GM23338 (cell line): Measurements from ENCODE around the gene OR2A42. TPM values are rescaled to one million over a fixed set of nuclear protein-coding genes. Genes with fewer than 3 reads are reported as not detected.
"Not testable (repeated sequence)": the region's sequence is repeated elsewhere in the genome, so short reads cannot be mapped to it uniquely, and the experiment has no call there.

Source experiments
- ATAC-seq: fragments of 200-7000 bp; cut with Tn5 transposase; 3 replicates; pipeline ENCODE4 v1.9.1; 2020
- DNase-seq: peaks from one replicate; pipeline ENCODE4 v3.0.0-alpha.2; 2015; ENCODE audit warnings: low spot score
- H2AFZ ChIP-seq: fragments of 200-600 bp; sonication (generic); 2 replicates; pipeline ENCODE4 v1.8.0; 2016; ENCODE audit warnings: antibody characterized with exemption, mild to moderate bottlenecking, moderate library complexity
- H3F3A ChIP-seq: fragments of 200-600 bp; sonication (generic); replicated peaks from 2 replicates; pipeline ENCODE4 v1.8.0; 2017; ENCODE audit warnings: antibody characterized with exemption, mixed run types, low read depth
- H3K27ac ChIP-seq: fragments of 200-600 bp; sonication (generic); 2 replicates; pipeline ENCODE4 v1.6.1; 2016; ENCODE audit warnings: low read depth
- H3K27me3 ChIP-seq: fragments of 200-600 bp; sonication (generic); 2 replicates; pipeline ENCODE4 v1.8.0; 2016; ENCODE audit warnings: mild to moderate bottlenecking, mixed run types, moderate library complexity; ENCODE audit not compliant: insufficient read depth
- H3K36me3 ChIP-seq: fragments of 200-600 bp; sonication (generic); 2 replicates; pipeline ENCODE4 v1.8.0; 2016; ENCODE audit warnings: mild to moderate bottlenecking; ENCODE audit not compliant: insufficient read depth
- H3K4me1 ChIP-seq: fragments of 200-600 bp; sonication (generic); 2 replicates; pipeline ENCODE4 v1.8.0; 2016; ENCODE audit warnings: mild to moderate bottlenecking, moderate library complexity; ENCODE audit not compliant: insufficient read depth
- H3K4me2 ChIP-seq: fragments of 200-600 bp; sonication (generic); 2 replicates; pipeline ENCODE4 v1.7.1; 2017; ENCODE audit warnings: mixed run types
- H3K4me3 ChIP-seq: fragments of 200-600 bp; sonication (generic); 2 replicates; pipeline ENCODE4 v1.6.1; 2016; ENCODE audit warnings: mixed run types
- H3K79me2 ChIP-seq: fragments of 200-600 bp; sonication (generic); replicated peaks from 2 replicates; pipeline ENCODE4 v1.8.0; 2017; ENCODE audit warnings: mild to moderate bottlenecking; ENCODE audit not compliant: insufficient read depth
- H3K9me2 ChIP-seq: fragments of 200-600 bp; sonication (generic); 2 replicates; pipeline ENCODE4 v1.8.0; 2017; ENCODE audit not compliant: insufficient read depth
- H4K20me1 ChIP-seq: fragments of 200-600 bp; sonication (generic); replicated peaks from 2 replicates; pipeline ENCODE4 v1.8.0; 2017; ENCODE audit warnings: mild to moderate bottlenecking; ENCODE audit not compliant: insufficient read depth
- H3K27ac Mint-ChIP-seq: 2 replicates; pipeline ENCODE4 v1.8.0; 2020; ENCODE audit warnings: inconsistent platforms, mild to moderate bottlenecking, moderate library complexity, mixed read lengths
- H3K27me3 Mint-ChIP-seq: 3 replicates; pipeline ENCODE4 v1.8.0; 2022; ENCODE audit warnings: low read depth, mild to moderate bottlenecking, moderate library complexity, mixed read lengths, inconsistent platforms; ENCODE audit not compliant: insufficient read depth, poor library complexity
- H3K36me3 Mint-ChIP-seq: 3 replicates; pipeline ENCODE4 v1.8.0; 2021; ENCODE audit warnings: low read depth, mild to moderate bottlenecking, inconsistent platforms, moderate library complexity, mixed read lengths
- H3K4me1 Mint-ChIP-seq: 3 replicates; pipeline ENCODE4 v1.8.0; 2020; ENCODE audit warnings: mild to moderate bottlenecking, inconsistent platforms, mixed read lengths
- H3K4me3 Mint-ChIP-seq: 3 replicates; pipeline ENCODE4 v1.8.0; 2021; ENCODE audit warnings: moderate library complexity, mild to moderate bottlenecking, inconsistent platforms, mixed read lengths
- H3K9me3 Mint-ChIP-seq: 3 replicates; pipeline ENCODE4 v1.8.0; 2020; ENCODE audit warnings: moderate library complexity, mild to moderate bottlenecking, inconsistent platforms, mixed read lengths
- polyA plus RNA-seq: library from polyadenylated mRNA; unstranded; fragments of >200 nt; fragmentation: Nextera tagmentation; extraction: Ambion mirVana; gene quantifications from 2 replicates; pipeline ENCODE4 v1.2.1, GENCODE V29; 2016
- total RNA-seq: library from RNA; depleted of rRNA; stranded (reverse); fragments of >200 nt; shearing (Covaris generic); gene quantifications from 2 replicates; pipeline ENCODE4 v1.2.3, GENCODE V29; 2014

The OR2A42 gene
- total and polyA plus RNA-seq, 2 experiments from 2014 or later, result 0.28 to 2.1 TPM

- H3K36me3 ChIP-seq, H3K36me3 Mint-ChIP-seq, H3K4me3 ChIP-seq, H3K27me3 Mint-ChIP-seq, H3K9me2 ChIP-seq, H3K27ac Mint-ChIP-seq, H3K79me2 ChIP-seq, H3K4me2 ChIP-seq, H4K20me1 ChIP-seq, H3F3A ChIP-seq, H3K4me1 Mint-ChIP-seq, DNase-seq, H3K9me3 Mint-ChIP-seq, H3K27me3 ChIP-seq, H3K4me1 ChIP-seq, H2AFZ ChIP-seq, ATAC-seq, H3K4me3 Mint-ChIP-seq, H3K27ac ChIP-seq: not testable (repeated sequence)
These were observed 50.7 kb downstream of the OR2A42 start for GRCh38 chr7:144188578-144189171.

- H3K36me3 Mint-ChIP-seq, H4K20me1 ChIP-seq, H3K36me3 ChIP-seq, H3K79me2 ChIP-seq, H3F3A ChIP-seq, H3K4me2 ChIP-seq, H3K27me3 ChIP-seq, H3K4me1 ChIP-seq, H3K27ac Mint-ChIP-seq, H3K4me3 Mint-ChIP-seq, ATAC-seq, DNase-seq, H3K4me3 ChIP-seq, H3K9me3 Mint-ChIP-seq, H3K9me2 ChIP-seq, H3K4me1 Mint-ChIP-seq, H2AFZ ChIP-seq, H3K27me3 Mint-ChIP-seq, H3K27ac ChIP-seq: not testable (repeated sequence)
These were observed 51.6 kb downstream of the OR2A42 start for GRCh38 chr7:144187848-144188247.

DNA sequence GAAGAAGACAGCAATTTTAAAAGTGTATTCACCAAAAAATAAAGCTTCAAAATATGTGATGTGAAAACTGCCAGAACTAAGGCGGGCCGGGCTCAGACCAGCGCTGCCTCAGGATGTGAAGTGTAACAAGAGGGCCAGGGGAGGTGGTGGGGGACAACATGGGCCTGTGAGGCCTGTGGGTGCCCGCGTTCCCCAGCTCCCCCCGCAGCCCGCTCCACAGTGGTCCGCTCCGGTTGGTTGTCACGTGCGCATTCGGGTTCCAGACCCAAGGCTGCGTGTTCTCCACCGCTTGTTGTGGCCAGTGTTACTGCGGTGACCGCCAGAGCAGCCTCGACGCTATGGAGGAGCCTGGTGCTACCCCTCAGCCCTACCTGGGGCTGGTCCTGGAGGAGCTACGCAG is 56.2 kb downstream of the OR2A42 start, which contains the start of gene CTAGE4:
Gene CTAGE4, plus strand, starts transcription at position 301 of the 400 bp plus-strand sequence. Its CDS starts 38 bp downstream, at position 339.
- H3K27ac ChIP-seq, H3K9me3 Mint-ChIP-seq, H3K36me3 Mint-ChIP-seq, H3K4me2 ChIP-seq, H3K27me3 ChIP-seq, ATAC-seq, H3K79me2 ChIP-seq, H3F3A ChIP-seq, H3K27ac Mint-ChIP-seq, H3K4me3 Mint-ChIP-seq, H2AFZ ChIP-seq, H3K4me1 Mint-ChIP-seq, H3K36me3 ChIP-seq, H3K27me3 Mint-ChIP-seq, H4K20me1 ChIP-seq, H3K9me2 ChIP-seq, DNase-seq, H3K4me3 ChIP-seq, H3K4me1 ChIP-seq: not testable (repeated sequence)

DNA sequence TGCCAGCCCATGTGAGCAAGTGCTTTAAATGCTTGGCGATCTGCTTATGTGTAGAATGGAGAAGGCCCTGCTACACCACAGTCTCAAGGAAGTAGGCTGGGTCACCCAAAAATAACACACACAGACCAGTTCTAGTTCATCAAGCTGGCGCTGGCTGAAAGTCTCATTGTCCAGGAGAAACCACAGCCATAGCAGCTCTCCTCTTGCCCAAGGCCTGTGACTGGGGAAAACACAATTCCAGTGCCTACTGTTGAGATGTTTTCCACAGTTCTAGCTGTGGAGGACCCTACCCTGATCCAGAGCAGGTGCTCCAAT is 60.3 kb downstream of the OR2A42 start:
- H3K4me2 ChIP-seq, H3K79me2 ChIP-seq, H3K27me3 Mint-ChIP-seq, H4K20me1 ChIP-seq, H3K36me3 Mint-ChIP-seq, H3K36me3 ChIP-seq, H3K9me3 Mint-ChIP-seq, H3K4me1 Mint-ChIP-seq, H3K4me3 ChIP-seq, H3K27ac Mint-ChIP-seq, H3K4me3 Mint-ChIP-seq, H3K27me3 ChIP-seq, H3K9me2 ChIP-seq, H3K4me1 ChIP-seq, H3F3A ChIP-seq, H3K27ac ChIP-seq, H2AFZ ChIP-seq, DNase-seq, ATAC-seq: not testable (repeated sequence)
